Neural crest cell (in vitro differentiated cells): ENCODE results near the gene MGAT3. TPM values are rescaled to one million over a fixed set of nuclear protein-coding genes. Genes with fewer than 3 reads are reported as not detected.

Experiments
- DNase-seq: peaks from one replicate; pipeline ENCODE4 v3.0.0; 2021; ENCODE audit warnings: low read depth, mixed read lengths, low spot score
- H3K27ac Mint-ChIP-seq: one replicate; pipeline ENCODE4 v1.8.0; 2021; ENCODE audit warnings: mild to moderate bottlenecking, mixed read lengths; ENCODE audit not compliant: unreplicated experiment
- H3K27me3 Mint-ChIP-seq: 2 replicates; pipeline ENCODE4 v1.8.0; 2021; ENCODE audit warnings: low read depth, mild to moderate bottlenecking, mixed read lengths
- H3K36me3 Mint-ChIP-seq: 2 replicates; pipeline ENCODE4 v1.8.0; 2021; ENCODE audit warnings: low read depth, mild to moderate bottlenecking, mixed read lengths
- H3K4me1 Mint-ChIP-seq: 2 replicates; pipeline ENCODE4 v1.8.0; 2021; ENCODE audit warnings: mixed read lengths
- H3K4me3 Mint-ChIP-seq: one replicate; pipeline ENCODE4 v1.8.0; 2021; ENCODE audit warnings: mild to moderate bottlenecking, mixed read lengths
- H3K9me3 Mint-ChIP-seq: 2 replicates; pipeline ENCODE4 v1.8.0; 2021; ENCODE audit warnings: mixed read lengths
- total RNA-seq: library from RNA; stranded (reverse); gene quantifications from 2 replicates; pipeline ENCODE4 v1.2.1, GENCODE V29; 2021
- TF ChIP-seq, protein P1 (sequence below): fragments of 200-600 bp; sonication (generic); conservative IDR thresholded peaks from 2 replicates; pipeline ENCODE4 v1.5.0; 2021; ENCODE audit warnings: antibody characterized with exemption, mild to moderate bottlenecking

The MGAT3 gene
- total RNA-seq, 1 donor from 2014 or later: 20.3 TPM

DNA sequence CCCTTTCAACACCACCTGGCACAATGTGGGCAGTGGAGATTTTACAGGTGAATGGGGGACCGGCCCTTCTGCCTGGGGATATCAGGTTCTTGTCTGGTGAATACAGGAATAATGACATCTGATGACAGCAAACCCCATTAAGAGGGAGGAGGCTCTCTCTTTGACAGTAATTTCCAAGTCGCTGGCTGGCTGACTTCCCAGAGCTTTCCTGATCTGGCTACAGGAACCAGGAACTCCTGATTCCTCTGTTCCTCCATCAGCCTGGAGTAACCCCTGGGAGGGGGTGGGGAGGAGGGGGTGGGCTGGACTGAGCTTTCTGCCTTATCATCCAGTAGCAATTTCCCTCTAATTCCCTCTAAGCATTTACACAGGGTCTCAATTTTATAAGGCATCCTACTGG, 41.6 kb downstream of the MGAT3 start:
- TF ChIP-seq, protein P1, sequence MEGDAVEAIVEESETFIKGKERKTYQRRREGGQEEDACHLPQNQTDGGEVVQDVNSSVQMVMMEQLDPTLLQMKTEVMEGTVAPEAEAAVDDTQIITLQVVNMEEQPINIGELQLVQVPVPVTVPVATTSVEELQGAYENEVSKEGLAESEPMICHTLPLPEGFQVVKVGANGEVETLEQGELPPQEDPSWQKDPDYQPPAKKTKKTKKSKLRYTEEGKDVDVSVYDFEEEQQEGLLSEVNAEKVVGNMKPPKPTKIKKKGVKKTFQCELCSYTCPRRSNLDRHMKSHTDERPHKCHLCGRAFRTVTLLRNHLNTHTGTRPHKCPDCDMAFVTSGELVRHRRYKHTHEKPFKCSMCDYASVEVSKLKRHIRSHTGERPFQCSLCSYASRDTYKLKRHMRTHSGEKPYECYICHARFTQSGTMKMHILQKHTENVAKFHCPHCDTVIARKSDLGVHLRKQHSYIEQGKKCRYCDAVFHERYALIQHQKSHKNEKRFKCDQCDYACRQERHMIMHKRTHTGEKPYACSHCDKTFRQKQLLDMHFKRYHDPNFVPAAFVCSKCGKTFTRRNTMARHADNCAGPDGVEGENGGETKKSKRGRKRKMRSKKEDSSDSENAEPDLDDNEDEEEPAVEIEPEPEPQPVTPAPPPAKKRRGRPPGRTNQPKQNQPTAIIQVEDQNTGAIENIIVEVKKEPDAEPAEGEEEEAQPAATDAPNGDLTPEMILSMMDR: no peak
- H3K36me3 Mint-ChIP-seq: no peaks in the 10 kb centered on the region
- peak overlapping the region; percentile 51 for H3K4me3 Mint-ChIP-seq
- peak overlapping the region; percentile 22 for H3K27ac Mint-ChIP-seq
- no peak for DNase-seq
- no peaks in the 10 kb centered on the region for H3K9me3 Mint-ChIP-seq
- H3K4me1 Mint-ChIP-seq: peaks cover 40% of the 10 kb centered on the region
- no peaks in the 10 kb centered on the region for H3K27me3 Mint-ChIP-seq

DNA sequence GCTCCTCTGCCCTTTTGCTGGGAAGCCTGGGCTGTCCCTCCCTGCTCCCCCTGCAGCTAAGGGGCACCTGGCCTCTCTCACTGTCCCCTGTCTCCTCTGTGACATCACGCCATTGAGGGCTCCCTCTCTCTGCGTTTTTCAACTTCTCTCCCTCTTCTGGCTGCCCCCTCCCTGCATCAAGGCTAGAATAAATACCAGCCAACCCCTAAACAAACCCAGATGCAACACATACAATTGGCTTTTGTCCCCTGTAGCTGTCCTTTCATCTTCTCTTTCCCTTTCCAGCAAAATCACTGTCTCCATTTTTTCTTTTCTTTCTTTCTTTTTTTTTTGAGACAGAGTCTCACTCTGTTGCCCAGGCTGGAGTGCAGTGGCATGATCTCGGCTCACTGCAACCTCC, 42.0 kb downstream of the MGAT3 start:
- TF ChIP-seq, protein P1: no peak
- DNase-seq: no peak
- peaks cover 44% of the 10 kb centered on the region for H3K4me1 Mint-ChIP-seq
- no peaks in the 10 kb centered on the region for H3K36me3 Mint-ChIP-seq
- no peaks in the 10 kb centered on the region for H3K9me3 Mint-ChIP-seq
- H3K27me3 Mint-ChIP-seq: no peaks in the 10 kb centered on the region
- peak overlapping the region; percentile 51 for H3K4me3 Mint-ChIP-seq
- H3K27ac Mint-ChIP-seq: peak overlapping the region; percentile 86

DNA sequence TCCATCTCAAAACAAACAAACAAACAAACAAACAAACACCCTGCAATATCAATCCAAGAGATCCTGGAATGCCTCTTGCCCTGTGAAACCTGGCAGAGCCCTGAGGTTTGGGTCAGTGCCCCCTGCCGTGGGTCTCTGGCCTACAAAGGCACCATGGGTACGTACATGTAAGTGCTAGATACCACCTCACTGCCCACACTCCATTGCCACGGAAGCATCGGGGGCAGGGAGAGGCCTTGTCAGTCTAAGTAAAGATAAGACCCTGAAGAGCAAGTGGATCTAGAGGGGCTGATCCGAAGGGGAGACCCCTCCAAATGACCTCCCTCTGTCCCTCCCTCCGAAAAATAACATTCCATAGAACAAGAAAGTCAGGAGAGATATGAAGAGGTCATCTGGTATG, 43.3 kb downstream of the MGAT3 start:
- Mint-ChIP-seq H3K4me3 (peak overlapping the region; percentile 66), H3K9me3 (no peaks in the 10 kb centered on the region), H3K27me3 (no peaks in the 10 kb centered on the region), H3K36me3 (no peaks in the 10 kb centered on the region), H3K4me1 (peaks cover 45% of the 10 kb centered on the region), H3K27ac (no peak overlapping the region)
- TF ChIP-seq, protein P1: no peak
- DNase-seq: no peak

DNA sequence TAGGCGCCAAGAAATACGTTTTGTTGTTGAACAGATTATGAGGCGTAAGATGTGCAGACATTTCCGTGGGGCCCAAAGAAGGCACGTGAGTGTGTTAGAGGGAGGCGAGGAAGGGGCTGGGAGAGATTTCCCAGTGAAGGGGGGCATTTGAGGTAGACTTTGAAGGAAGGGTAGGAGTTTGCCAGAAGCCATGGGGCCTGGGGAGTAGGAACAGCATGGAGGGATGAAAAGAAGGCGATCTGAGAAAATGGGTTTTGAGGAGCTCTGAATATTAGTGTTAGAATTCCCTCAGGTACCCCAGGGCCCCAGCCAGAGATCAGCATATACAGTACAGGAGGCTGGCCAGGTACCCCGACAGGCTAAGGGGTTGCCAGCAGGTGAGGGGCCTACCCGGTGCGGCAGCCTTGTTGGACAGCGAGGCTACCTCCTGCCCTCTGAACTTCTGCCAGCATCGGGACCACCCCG, 44.9 kb downstream of the MGAT3 start:
- H3K27me3 Mint-ChIP-seq: no peaks in the 10 kb centered on the region
- peak overlapping the region; percentile 91 for H3K27ac Mint-ChIP-seq
- peaks cover 39% of the 10 kb centered on the region for H3K4me1 Mint-ChIP-seq
- DNase-seq: no peak
- H3K4me3 Mint-ChIP-seq: peak overlapping the region; percentile 93
- peaks cover 3% of the 10 kb centered on the region for H3K36me3 Mint-ChIP-seq
- TF ChIP-seq, protein P1: no peak
- H3K9me3 Mint-ChIP-seq: no peaks in the 10 kb centered on the region

DNA sequence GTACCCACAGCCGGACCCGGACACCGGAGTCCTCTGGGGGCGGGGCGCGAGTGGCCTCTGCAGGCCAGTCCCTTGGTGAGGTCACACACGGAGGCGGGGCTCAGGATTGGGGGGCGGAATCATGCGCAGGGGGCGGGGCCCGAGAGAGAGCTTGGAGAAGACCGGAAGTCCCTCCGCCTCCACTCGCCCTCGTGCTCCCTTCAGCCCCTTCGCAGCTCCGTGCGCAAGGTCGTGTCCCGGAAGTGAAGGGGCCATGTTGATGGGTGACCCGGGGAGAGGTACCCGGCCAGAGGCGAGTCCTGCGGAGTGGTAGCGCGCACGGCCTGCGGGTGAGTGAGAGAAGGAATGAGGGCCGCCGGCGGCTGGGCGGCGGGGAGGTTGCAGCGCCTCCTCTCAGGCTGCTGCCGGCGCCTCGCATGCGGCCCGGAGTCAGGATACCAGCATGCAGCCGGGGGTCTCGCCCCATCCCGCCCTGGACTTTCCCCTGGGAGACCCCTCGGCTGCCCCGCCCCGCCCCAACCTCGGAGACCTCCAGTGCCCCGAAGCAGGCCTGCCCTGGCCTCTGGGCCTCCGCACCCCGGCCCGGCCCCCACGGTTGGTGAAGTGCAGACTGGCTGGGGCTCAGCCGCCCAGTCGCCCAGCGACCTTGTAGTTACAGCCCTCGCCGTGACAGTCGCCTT, 45.4 kb downstream of the MGAT3 start, which contains the start of gene MIEF1:
Gene MIEF1, plus strand, starts transcription at position 182 of the 680 bp plus-strand sequence. CDS start 9,005 bp downstream, outside the sequence.
- H3K36me3 Mint-ChIP-seq: peaks cover 3% of the 10 kb centered on the region
- H3K27me3 Mint-ChIP-seq: no peaks in the 10 kb centered on the region
- TF ChIP-seq, protein P1: no peak
- peak within 1 kb of the TSS; percentile 96 for H3K27ac Mint-ChIP-seq
- H3K9me3 Mint-ChIP-seq: no peaks in the 10 kb centered on the region
- H3K4me1 Mint-ChIP-seq: peaks cover 39% of the 10 kb centered on the region
- H3K4me3 Mint-ChIP-seq: peak within 1 kb of the TSS; percentile 93
- peak; percentile 94 for DNase-seq
